Loucy (cell line): Measurements from ENCODE around the gene SAMD4B.

ENCODE experiments used
- H2AFZ ChIP-seq: fragments of 200-600 bp; sonication (generic); 2 replicates; pipeline ENCODE4 v1.6.0; 2016; ENCODE audit warnings: antibody characterized with exemption, mild to moderate bottlenecking, low read length, moderate library complexity
- H3F3A ChIP-seq: fragments of 200-600 bp; 2 replicates; pipeline ENCODE4 v1.6.0; 2016; ENCODE audit warnings: antibody characterized with exemption, low read depth, mild to moderate bottlenecking
- H3K27me3 ChIP-seq: fragments of 200-600 bp; sonication (generic); 2 replicates; pipeline ENCODE4 v1.6.1; 2014; ENCODE audit warnings: low read length, mild to moderate bottlenecking; ENCODE audit not compliant: insufficient read depth, poor library complexity, severe bottlenecking
- H3K36me3 ChIP-seq: fragments of 200-600 bp; sonication (generic); 2 replicates; pipeline ENCODE4 v1.6.1; 2016; ENCODE audit warnings: low read length; ENCODE audit not compliant: insufficient read depth
- H3K4me1 ChIP-seq: fragments of 200-600 bp; sonication (generic); 2 replicates; pipeline ENCODE4 v1.5.1; 2014; ENCODE audit warnings: low read length, mild to moderate bottlenecking; ENCODE audit not compliant: insufficient read depth, poor library complexity, severe bottlenecking
- H3K4me2 ChIP-seq: fragments of 200-600 bp; sonication (generic); 2 replicates; pipeline ENCODE4 v1.6.0; 2014; ENCODE audit warnings: antibody characterized with exemption, low read length, low read depth, mild to moderate bottlenecking; ENCODE audit not compliant: poor library complexity, severe bottlenecking
- H3K4me3 ChIP-seq: fragments of 200-600 bp; sonication (generic); 2 replicates; pipeline ENCODE4 v1.5.1; 2014; ENCODE audit warnings: low read length, mild to moderate bottlenecking, mixed read lengths; ENCODE audit not compliant: poor library complexity, severe bottlenecking
- H3K79me2 ChIP-seq: fragments of 200-600 bp; sonication (generic); 2 replicates; pipeline ENCODE4 v1.6.1; 2014; ENCODE audit warnings: low read length; ENCODE audit not compliant: insufficient read depth
- H3K9ac ChIP-seq: fragments of 200-600 bp; sonication (generic); 2 replicates; pipeline ENCODE4 v1.6.0; 2014; ENCODE audit warnings: mild to moderate bottlenecking, low read depth, low read length, moderate library complexity; ENCODE audit not compliant: poor library complexity, severe bottlenecking
- H3K9me2 ChIP-seq: fragments of 200-600 bp; sonication (generic); replicated peaks from 2 replicates; pipeline ENCODE4 v1.6.1; 2016; ENCODE audit warnings: low read depth, low read length, mixed read lengths
- H3K9me3 ChIP-seq: fragments of 200-600 bp; sonication (generic); 2 replicates; pipeline ENCODE4 v1.6.1; 2014; ENCODE audit warnings: mild to moderate bottlenecking, antibody characterized with exemption, low read length, low read depth; ENCODE audit not compliant: insufficient read depth
- H4K20me1 ChIP-seq: fragments of 200-600 bp; sonication (generic); 2 replicates; pipeline ENCODE4 v1.6.0; 2014; ENCODE audit warnings: antibody characterized with exemption, low read length, mild to moderate bottlenecking; ENCODE audit not compliant: insufficient read depth, poor library complexity, severe bottlenecking
- CTCF ChIP-seq: fragments of 200-600 bp; sonication (generic); conservative IDR thresholded peaks from 2 replicates; pipeline ENCODE4 v1.5.1; 2014; ENCODE audit warnings: mild to moderate bottlenecking, antibody characterized with exemption, low read length
- EZH2phosphoT487 ChIP-seq: fragments of 200-600 bp; IDR thresholded peaks from 2 replicates; pipeline ENCODE4 v1.6.1; 2018; ENCODE audit warnings: antibody characterized with exemption, mild to moderate bottlenecking, moderate library complexity, borderline replicate concordance

The SAMD4B gene

GRCh38 chr19:39360599-39360998 is 18.4 kb downstream of the SAMD4B start:
- H3K9me3 ChIP-seq = no peaks in the 10 kb centered on the region
- no peaks in the 10 kb centered on the region for H3K9me2 ChIP-seq
- no peak overlapping the region for H3K4me2 ChIP-seq
- peaks cover 58% of the 10 kb centered on the region for H3K36me3 ChIP-seq
- no peak overlapping the region for H3K9ac ChIP-seq
- no peak overlapping the region for H3K4me3 ChIP-seq
- TF ChIP-seq CTCF (no peak), EZH2phosphoT487 (no peak)
- H3K27me3 ChIP-seq = no peaks in the 10 kb centered on the region
- H4K20me1 ChIP-seq = no peaks in the 10 kb centered on the region
- H3K79me2 ChIP-seq = no peaks in the 10 kb centered on the region
- H3K4me1 ChIP-seq = no peaks in the 10 kb centered on the region
- H3F3A ChIP-seq = no peaks in the 10 kb centered on the region
- no peak overlapping the region for H2AFZ ChIP-seq

- H3K9me2 ChIP-seq = no peaks in the 10 kb centered on the region
- TF ChIP-seq CTCF = no peak
- TF ChIP-seq EZH2phosphoT487 = no peak
- no peaks in the 10 kb centered on the region for H3K27me3 ChIP-seq
- H2AFZ ChIP-seq = no peak overlapping the region
- no peaks in the 10 kb centered on the region for H3F3A ChIP-seq
- no peaks in the 10 kb centered on the region for H3K9me3 ChIP-seq
- H3K4me2 ChIP-seq = no peak overlapping the region
- peaks cover 37% of the 10 kb centered on the region for H3K36me3 ChIP-seq
- H3K9ac ChIP-seq = no peak overlapping the region
- no peaks in the 10 kb centered on the region for H4K20me1 ChIP-seq
- H3K4me3 ChIP-seq = no peak overlapping the region
- no peaks in the 10 kb centered on the region for H3K4me1 ChIP-seq
- no peaks in the 10 kb centered on the region for H3K79me2 ChIP-seq
Observed at GRCh38 chr19:39362682-39363657, 20.7 kb downstream of the SAMD4B start.

GRCh38 chr19:39363901-39364457 is 21.8 kb downstream of the SAMD4B start:
- no peak overlapping the region for H2AFZ ChIP-seq
- no peak overlapping the region for H3K4me2 ChIP-seq
- TF ChIP-seq EZH2phosphoT487 = no peak
- TF ChIP-seq CTCF = no peak
- no peaks in the 10 kb centered on the region for H3F3A ChIP-seq
- H3K4me3 ChIP-seq = no peak overlapping the region
- no peaks in the 10 kb centered on the region for H3K9me3 ChIP-seq
- no peaks in the 10 kb centered on the region for H3K9me2 ChIP-seq
- H3K27me3 ChIP-seq = no peaks in the 10 kb centered on the region
- no peak overlapping the region for H3K9ac ChIP-seq
- no peaks in the 10 kb centered on the region for H4K20me1 ChIP-seq
- no peaks in the 10 kb centered on the region for H3K4me1 ChIP-seq
- H3K36me3 ChIP-seq = peaks cover 37% of the 10 kb centered on the region
- H3K79me2 ChIP-seq = no peaks in the 10 kb centered on the region
